Adrenal gland (tissue), 5 donors: Measurements from ENCODE around the gene ZDHHC19.

ENCODE experiments used
- CTCF ChIP-seq, 6 experiments: fragments of 450-650 bp in 4 of 6; fragments of 200-600 bp in 2 of 6; sonication (generic) in 1 of 6; IDR thresholded peaks; 1 replicate in 5 of 6; 2 replicates in 1 of 6; pipeline versions ENCODE4 v1.5.1 to v1.8.0; 2016 to 2021; ENCODE audit warnings: antibody characterized with exemption in 6 of 6, mild to moderate bottlenecking in 2 of 6, moderate library complexity in 1 of 6
- POLR2A ChIP-seq, 2 donors: fragments of 450-650 bp; IDR thresholded peaks; one replicate each; pipeline ENCODE4 v1.6.1; 2017; ENCODE audit warnings: antibody characterized with exemption in 2 of 2, mild to moderate bottlenecking in 2 of 2, moderate library complexity in 1 of 2
- donor health status: DM: no; HTN: no; CAD: no.

GRCh38 chr3:196179380-196180308, 31.6 kb downstream of the ZDHHC19 start:
- TF ChIP-seq CTCF (IDR thresholded peaks at IDR 0.05), result no peak
- TF ChIP-seq POLR2A (IDR thresholded peaks at IDR 0.05), result no peak
